Activated T-cell treated with anti-CD3 and anti-CD28 coated beads, Interleukin-2, amount 50 U/mL, for 4 hours (primary cell): ENCODE data around the gene GPBAR1. TPM values are rescaled to one million over a fixed set of nuclear protein-coding genes. Genes with fewer than 3 reads are reported as not detected.
"Not testable (repeated sequence)": the region's sequence is repeated elsewhere in the genome, so short reads cannot be mapped to it uniquely, and the experiment has no call there.

Experiments
- ATAC-seq, 2 donors: fragments of 200-7000 bp; cut with Tn5 transposase; one replicate each; pipeline ENCODE4 v1.10.0; 2021
- DNase-seq: peaks from one replicate; pipeline ENCODE4 v3.0.0-alpha.2; 2020
- H3K27me3 Mint-ChIP-seq: one replicate; pipeline ENCODE4 v1.8.0; 2021; ENCODE audit warnings: low read depth, mixed read lengths
- H3K36me3 Mint-ChIP-seq: one replicate; pipeline ENCODE4 v1.8.0; 2022; ENCODE audit warnings: mixed read lengths; ENCODE audit not compliant: insufficient read depth
- H3K4me1 Mint-ChIP-seq: one replicate; pipeline ENCODE4 v1.8.0; 2021; ENCODE audit warnings: low read depth, mixed read lengths
- H3K4me3 Mint-ChIP-seq: one replicate; pipeline ENCODE4 v1.8.0; 2021; ENCODE audit warnings: mild to moderate bottlenecking, moderate library complexity, mixed read lengths
- H3K9me3 Mint-ChIP-seq: one replicate; pipeline ENCODE4 v1.8.0; 2021; ENCODE audit warnings: mixed read lengths
- total RNA-seq, 3 donors: library from RNA; stranded (reverse); gene quantifications; one replicate each; pipeline ENCODE4 v1.2.1, GENCODE V29; 2021

GPBAR1 gene
- total RNA-seq, 3 donors from 2014 or later = 0.66 to 0.69 (median 0.68) TPM

DNA sequence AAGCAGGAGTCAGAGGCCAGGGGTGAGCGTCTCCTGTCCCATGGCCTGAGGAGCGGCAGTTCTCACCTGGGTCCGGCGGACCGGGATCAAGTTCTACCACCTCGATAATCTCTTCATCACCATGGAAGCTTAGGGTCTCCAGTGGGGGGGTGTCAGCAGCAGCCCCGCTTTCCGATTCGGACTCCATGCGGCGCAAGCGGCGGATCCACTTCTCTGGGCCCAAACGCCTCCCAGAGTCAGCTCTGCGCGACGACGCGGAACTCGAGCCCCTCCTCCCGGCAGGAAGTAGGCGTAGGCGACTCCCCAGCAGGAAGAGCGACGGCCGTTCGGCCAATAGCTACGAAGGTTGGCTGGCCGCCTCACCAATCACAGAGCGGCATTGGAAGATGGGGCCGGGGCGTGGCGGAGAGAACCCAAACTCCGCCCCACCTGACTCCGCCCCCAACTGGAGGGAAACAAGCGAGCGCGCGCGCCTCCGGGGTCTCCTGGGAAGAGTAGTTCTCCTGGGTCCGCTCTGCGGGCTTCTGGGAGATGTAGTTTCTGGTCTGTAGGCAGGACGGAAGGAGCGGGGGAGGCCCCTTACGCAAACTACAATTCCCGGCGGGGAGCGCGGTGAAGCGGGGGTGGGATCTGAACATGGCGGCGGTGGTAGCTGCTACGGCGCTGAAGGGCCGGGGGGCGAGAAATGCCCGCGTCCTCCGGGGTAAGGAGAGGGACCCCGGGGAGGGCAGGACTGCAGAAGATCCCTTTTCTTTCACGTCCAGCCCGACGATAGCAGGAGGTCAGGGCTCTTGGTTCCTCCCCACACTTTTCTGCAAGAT, 9.3 kb downstream of the GPBAR1 start, which contains the start of the genes AAMP and PNKD:
TSS of gene AAMP (minus strand) at position 238 of the 821 bp plus-strand sequence. CDS start at position 187, 51 bp downstream.
TSS of gene PNKD (plus strand) at position 620 of the 821 bp plus-strand sequence. CDS start at position 637, 17 bp downstream.
- Mint-ChIP-seq H3K4me1 (peaks cover 44% of the 10 kb centered on the region), H3K27me3 (no peaks in the 10 kb centered on the region), H3K9me3 (no peaks in the 10 kb centered on the region), H3K36me3 (peaks cover 34% of the 10 kb centered on the region), H3K4me3 (peak within 1 kb of the TSS; percentile 97)
- ATAC-seq (peak; percentile 91 to 93), DNase-seq (peak; percentile 100)

GRCh38 chr2:218270721-218271486, 10.1 kb downstream of the GPBAR1 start:
- Mint-ChIP-seq H3K36me3 (peaks cover 32% of the 10 kb centered on the region), H3K4me1 (peaks cover 43% of the 10 kb centered on the region), H3K9me3 (no peaks in the 10 kb centered on the region), H3K4me3 (peak overlapping the region; percentile 97), H3K27me3 (no peaks in the 10 kb centered on the region)
- DNase-seq = no peak
- ATAC-seq = no peak

DNA sequence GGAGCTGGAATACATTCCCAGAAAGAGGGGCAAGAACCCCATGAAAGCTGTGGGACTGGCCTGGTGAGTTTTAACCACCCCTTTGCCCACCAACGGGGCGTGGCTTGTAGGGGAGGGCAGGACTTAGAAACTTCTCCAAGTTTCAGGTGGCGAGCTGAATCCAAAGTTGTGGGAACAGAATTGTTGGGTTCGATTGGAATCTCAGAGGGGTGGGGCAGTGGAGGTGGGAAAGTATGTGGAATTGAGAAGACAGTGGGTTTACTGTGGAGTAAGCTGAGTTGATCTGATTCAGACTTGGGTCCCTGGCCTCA, 10.6 kb downstream of the GPBAR1 start:
- ATAC-seq = no peak
- peak overlapping the region; percentile 97 for H3K4me3 Mint-ChIP-seq
- H3K27me3 Mint-ChIP-seq = no peaks in the 10 kb centered on the region
- H3K4me1 Mint-ChIP-seq = peaks cover 41% of the 10 kb centered on the region
- H3K9me3 Mint-ChIP-seq = no peaks in the 10 kb centered on the region
- peaks cover 30% of the 10 kb centered on the region for H3K36me3 Mint-ChIP-seq
- no peak for DNase-seq

DNA sequence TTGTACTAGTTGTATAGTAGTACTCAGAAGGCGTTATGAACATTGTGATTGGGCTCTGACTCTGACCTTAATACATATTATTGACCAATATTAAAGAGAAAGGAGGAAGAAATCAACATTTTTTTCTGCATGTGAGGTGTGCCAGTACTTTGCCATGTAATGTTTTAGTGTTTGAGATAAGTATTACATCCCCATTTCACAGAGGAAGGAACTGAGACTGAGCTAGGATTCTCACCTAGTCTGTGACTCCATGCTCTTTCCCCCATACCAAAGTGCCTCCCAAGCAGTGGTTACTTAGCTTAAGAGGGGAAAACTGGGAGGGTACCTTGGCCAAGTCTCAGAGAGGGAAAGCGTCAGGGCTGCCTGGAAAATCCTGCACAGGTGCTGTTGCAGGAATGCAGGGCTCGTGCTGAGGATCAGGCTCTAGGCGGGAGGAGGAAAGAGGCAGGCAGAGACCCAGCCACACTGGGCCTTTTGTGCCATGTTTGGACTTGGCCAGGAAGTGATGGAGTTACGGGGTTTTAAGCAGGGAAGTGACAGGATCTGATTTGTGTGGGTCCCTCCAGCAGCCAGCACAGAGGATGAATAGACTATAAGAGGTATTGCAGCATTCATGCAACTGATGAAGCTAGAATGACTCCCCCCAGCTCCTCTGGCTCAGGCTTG, 11.2 kb downstream of the GPBAR1 start:
- Mint-ChIP-seq H3K27me3 (no peaks in the 10 kb centered on the region), H3K4me1 (peaks cover 41% of the 10 kb centered on the region)

DNA sequence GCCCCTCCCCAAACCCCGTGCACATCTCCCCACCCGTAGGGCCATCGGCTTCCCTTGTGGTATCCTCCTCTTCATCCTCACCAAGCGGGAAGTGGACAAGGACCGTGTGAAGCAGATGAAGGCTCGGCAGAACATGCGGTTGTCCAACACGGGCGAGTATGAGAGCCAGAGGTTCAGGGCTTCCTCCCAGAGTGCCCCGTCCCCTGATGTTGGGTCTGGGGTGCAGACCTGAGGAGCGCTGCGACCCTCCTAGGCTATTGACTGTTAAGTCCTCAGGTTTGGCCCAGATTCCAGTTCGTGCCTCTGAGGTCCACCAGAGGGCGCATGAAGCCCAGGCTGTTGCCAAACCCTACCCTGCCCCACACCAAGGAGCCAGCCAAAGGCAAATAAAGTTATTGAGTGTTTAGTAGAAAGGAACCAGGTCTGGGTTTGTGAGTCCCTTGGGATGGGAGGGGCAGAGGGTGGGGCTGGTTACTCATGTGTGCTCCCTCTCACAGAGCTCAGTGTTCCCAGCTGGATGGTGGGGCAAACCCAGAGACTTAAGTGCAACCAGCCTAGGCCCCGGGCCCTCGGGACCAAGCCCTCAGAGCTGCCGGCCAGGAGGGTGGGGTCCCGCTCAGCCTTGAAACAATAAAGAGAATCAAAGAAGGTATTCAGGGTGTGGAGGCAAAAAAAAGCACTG, 11.9 kb downstream of the GPBAR1 start:
- Mint-ChIP-seq H3K9me3 (no peaks in the 10 kb centered on the region), H3K4me3 (no peak overlapping the region), H3K27me3 (no peaks in the 10 kb centered on the region), H3K4me1 (peaks cover 34% of the 10 kb centered on the region), H3K36me3 (peaks cover 29% of the 10 kb centered on the region)
- DNase-seq = peak; percentile 76
- peak; percentile 10 to 14 for ATAC-seq

More for the DNA sequence above, 11.2 kb downstream of the GPBAR1 start:
- ATAC-seq = no peak
- Mint-ChIP-seq H3K9me3 (no peaks in the 10 kb centered on the region), H3K4me3 (peak overlapping the region; percentile 97), H3K36me3 (peaks cover 31% of the 10 kb centered on the region)
- no peak for DNase-seq

DNA sequence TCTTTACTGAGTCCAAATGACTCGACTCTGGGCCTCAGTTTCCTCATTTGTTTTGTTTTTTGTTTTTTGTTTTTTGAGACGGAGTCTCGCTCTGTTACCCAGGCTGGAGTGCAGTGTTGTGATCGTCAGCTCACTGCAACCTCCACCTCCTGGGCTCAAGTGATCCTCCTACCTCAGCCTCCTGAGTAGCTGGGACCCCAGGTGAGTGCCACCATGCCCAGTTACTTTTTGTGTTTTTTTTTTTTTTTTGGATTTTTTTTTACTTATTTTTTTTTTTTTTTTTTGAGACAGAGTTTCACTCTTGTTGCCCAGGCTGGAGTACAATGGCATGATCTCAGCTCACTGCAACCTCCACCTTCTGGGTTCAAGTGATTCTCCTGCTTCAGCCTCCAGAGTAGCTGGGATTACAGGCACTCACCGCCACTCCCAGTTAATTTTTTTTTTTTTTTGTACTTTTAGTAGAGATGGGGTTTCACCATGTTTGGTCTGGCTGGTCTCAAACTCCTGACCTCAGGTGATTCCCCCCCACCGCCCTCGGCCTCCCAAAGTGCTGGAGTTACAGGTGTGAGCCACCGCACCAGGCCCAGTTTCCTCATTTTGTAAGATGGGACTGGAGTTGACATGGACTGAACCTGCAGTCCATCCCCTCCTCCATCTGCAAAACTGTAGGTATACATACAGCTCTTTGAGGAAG, 12.5 kb downstream of the GPBAR1 start:
- not testable (repeated sequence) for H3K9me3 Mint-ChIP-seq, DNase-seq, H3K27me3 Mint-ChIP-seq, H3K4me3 Mint-ChIP-seq, ATAC-seq
- peaks cover 31% of the 10 kb centered on the region for H3K36me3 Mint-ChIP-seq
- H3K4me1 Mint-ChIP-seq = peaks cover 33% of the 10 kb centered on the region

GRCh38 chr2:218273908-218274249, 13.1 kb downstream of the GPBAR1 start:
- H3K27me3 Mint-ChIP-seq = no peaks in the 10 kb centered on the region
- H3K4me1 Mint-ChIP-seq = peaks cover 32% of the 10 kb centered on the region
- DNase-seq = no peak
- peaks cover 32% of the 10 kb centered on the region for H3K36me3 Mint-ChIP-seq
- no peak for ATAC-seq
- no peak overlapping the region for H3K4me3 Mint-ChIP-seq
- no peaks in the 10 kb centered on the region for H3K9me3 Mint-ChIP-seq

DNA sequence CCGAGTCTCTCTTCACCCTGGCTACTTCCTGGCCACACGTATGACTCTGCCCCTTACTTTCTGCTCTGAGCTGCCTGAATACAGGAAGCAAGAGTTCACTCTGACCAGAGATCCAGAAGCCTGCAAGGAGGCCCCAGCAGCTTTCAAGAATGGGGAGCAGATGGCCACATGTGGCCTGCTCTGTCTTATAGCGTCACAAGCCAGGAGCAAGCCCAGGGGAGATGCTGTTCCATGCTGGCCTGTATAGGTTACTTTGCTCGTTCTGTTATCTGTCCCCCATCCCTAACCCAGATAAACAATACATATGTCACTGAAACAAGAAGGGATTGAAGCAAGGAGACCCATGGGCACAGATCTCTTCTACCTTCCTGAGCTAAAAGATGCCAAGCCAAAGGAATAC, 13.8 kb downstream of the GPBAR1 start:
- H3K4me3 Mint-ChIP-seq = no peak overlapping the region
- H3K9me3 Mint-ChIP-seq = no peaks in the 10 kb centered on the region
- no peak for ATAC-seq
- no peaks in the 10 kb centered on the region for H3K27me3 Mint-ChIP-seq
- H3K36me3 Mint-ChIP-seq = peaks cover 28% of the 10 kb centered on the region
- DNase-seq = no peak
- peaks cover 25% of the 10 kb centered on the region for H3K4me1 Mint-ChIP-seq

DNA sequence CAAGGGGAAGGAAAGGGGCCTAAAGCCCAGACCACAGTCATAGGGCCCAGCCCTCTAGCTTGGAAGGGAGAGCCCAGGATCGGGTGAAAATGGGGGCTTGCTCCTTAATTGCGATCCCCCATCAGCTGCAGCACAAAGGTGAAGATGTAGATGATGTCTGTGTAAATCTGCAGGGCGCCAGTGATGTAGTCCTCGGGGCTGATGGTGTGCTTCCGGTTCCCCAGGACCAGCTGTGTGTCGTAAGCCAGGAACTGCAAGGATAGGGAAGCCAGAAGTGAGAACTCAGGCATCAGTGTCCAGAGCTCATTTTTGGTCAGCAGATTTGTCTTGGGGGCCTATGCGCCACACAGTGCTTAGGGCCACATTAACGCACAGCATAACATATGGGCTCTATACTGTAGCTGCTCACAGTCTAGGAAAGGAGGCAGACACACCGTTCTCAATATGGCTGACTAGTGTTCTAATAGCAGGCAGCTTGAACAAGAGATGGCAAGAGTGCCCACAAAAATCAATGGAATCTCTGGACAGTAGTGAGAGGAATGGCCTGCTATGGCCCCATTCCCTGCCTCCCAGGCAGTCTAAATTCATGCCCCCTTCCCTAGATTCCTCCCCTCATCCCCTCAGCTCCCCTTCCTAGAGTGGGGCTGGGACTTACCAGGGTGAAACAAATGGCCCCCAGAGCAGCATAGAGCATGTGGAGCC, 14.7 kb downstream of the GPBAR1 start:
- no peak overlapping the region for H3K4me3 Mint-ChIP-seq
- H3K4me1 Mint-ChIP-seq = peaks cover 29% of the 10 kb centered on the region
- ATAC-seq = no peak
- H3K36me3 Mint-ChIP-seq = peaks cover 32% of the 10 kb centered on the region
- DNase-seq = no peak
- no peaks in the 10 kb centered on the region for H3K27me3 Mint-ChIP-seq
- no peaks in the 10 kb centered on the region for H3K9me3 Mint-ChIP-seq

DNA sequence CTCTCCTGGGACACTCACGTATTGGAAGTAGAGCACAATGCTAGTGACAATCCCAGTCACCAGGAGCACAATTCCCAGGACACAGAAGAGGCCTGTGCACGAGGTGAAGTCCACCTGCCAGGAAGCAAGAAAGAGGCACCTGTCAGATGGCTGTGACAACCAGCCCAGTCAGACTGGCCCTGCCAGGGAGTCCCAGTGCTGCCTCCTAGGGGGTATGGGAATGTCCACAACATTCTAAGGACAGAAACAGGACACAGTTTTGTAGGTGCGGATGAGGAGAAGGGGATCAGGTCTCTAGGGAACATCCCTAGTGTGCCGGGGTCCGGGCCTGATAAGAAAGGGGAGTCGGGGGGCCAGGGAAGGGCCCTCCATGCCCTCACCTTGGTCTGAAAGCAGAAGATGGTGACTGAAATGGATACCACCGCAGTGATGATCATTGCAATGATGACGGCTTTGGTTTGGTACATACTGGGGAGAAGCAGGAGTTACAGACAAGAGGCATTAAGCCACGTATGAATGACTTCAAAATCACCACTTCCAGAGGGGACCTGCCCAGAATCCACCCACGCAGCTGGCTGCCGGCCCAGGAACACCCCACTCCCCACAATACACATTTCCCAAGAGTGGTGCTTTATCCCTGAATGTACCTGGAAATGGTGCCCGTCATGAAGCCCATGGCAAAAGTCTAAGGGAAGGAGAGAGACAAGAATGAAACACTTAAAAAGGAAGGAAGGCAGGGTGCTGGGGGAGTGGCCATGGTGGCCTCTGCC, 16.4 kb downstream of the GPBAR1 start:
- ATAC-seq (no peak), DNase-seq (no peak)
- Mint-ChIP-seq H3K36me3 (peaks cover 33% of the 10 kb centered on the region), H3K4me1 (peaks cover 18% of the 10 kb centered on the region), H3K9me3 (no peaks in the 10 kb centered on the region), H3K4me3 (no peak overlapping the region), H3K27me3 (no peaks in the 10 kb centered on the region)

DNA sequence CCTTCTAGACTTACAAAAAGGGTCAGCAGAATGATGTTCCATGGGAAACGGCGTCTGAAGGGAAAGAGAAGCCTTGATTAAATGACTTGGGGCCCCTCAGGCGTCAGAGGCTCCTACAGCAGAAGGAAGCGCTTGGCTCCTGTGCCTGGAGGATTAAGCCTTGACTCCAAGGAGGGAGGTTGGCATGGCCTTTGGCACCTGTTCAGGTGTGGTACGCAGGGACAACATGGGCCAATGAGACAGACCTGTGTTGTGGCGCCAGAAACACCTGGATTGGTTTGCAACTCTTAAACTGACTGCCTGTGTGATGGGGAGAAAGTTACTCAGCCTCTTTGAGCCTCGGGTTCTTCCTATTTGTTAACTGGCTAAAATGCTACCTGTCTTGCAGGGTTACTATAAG, 17.1 kb downstream of the GPBAR1 start:
- no peaks in the 10 kb centered on the region for H3K9me3 Mint-ChIP-seq
- H3K36me3 Mint-ChIP-seq = peaks cover 31% of the 10 kb centered on the region
- peaks cover 17% of the 10 kb centered on the region for H3K4me1 Mint-ChIP-seq
- DNase-seq (no peak), ATAC-seq (no peak)
- H3K27me3 Mint-ChIP-seq = no peaks in the 10 kb centered on the region
- no peak overlapping the region for H3K4me3 Mint-ChIP-seq

DNA sequence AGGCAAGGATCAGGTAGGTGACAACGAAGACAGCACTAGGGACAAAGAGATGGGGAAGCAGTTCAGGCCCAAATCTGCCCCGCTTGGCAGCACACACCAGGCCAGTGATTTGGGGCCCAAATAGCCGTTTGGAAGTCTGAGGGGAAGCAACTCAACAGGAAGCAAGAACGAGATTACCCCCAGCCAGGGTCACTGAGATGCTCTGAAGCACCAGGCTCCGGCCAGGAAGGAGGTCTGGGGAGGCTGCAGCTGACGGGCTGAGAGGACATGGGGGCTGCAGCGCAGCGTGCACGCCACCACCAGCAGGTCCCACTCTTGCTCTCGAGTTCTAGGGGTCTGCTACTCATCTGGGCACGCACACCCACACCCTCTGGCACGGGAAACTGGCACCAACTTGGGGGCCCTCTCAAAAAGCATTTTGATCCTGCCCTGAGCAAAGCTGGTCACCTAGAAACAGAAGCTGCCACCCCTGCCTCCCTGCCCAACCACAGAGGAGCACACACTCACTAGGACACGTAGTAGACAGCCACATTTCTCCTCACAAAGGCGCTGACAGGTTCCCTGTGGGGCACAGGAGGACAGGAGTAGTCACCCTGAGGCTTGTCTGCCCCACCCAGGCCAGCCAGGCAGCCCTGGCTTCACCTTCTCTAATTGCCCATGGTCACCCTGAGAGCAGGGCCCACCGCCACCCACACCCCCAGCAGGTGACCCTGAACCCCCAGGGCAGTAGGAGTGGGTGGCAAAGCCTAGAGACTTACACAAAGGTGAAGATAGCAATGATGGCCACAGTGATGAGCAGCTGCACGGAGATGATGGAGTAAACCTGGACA, 17.9 kb downstream of the GPBAR1 start:
- no peak overlapping the region for H3K4me3 Mint-ChIP-seq
- no peak for DNase-seq
- H3K36me3 Mint-ChIP-seq = peaks cover 29% of the 10 kb centered on the region
- H3K9me3 Mint-ChIP-seq = no peaks in the 10 kb centered on the region
- no peaks in the 10 kb centered on the region for H3K27me3 Mint-ChIP-seq
- no peak for ATAC-seq
- H3K4me1 Mint-ChIP-seq = peaks cover 19% of the 10 kb centered on the region
